ENCODE results near the gene ENPP1.

The ENPP1 gene

GRCh38 chr6:131781687-131782086 is 26.1 kb upstream of the ENPP1 start:
- H3K4me3 ChIP-seq (replicated peaks in 1 of 2; ENCODE audit: low read depth in 2 of 2, low read length in 2 of 2): no peak overlapping the region
- no peak for TF ChIP-seq CTCF (IDR thresholded peaks at IDR 0.05; ENCODE audit: low read depth, low read length)
- DNase-seq (ENCODE audit: low read depth in 2 of 2): no peak

- no peak for DNase-seq (ENCODE audit: low read depth in 2 of 2)
- H3K4me3 ChIP-seq (replicated peaks in 1 of 2; ENCODE audit: low read depth in 2 of 2, low read length in 2 of 2): no peak overlapping the region
- no peak for TF ChIP-seq CTCF (IDR thresholded peaks at IDR 0.05; ENCODE audit: low read depth, low read length)
Measured at GRCh38 chr6:131782764-131783163, 25.1 kb upstream of the ENPP1 start.

GRCh38 chr6:131784561-131784960 is 23.3 kb upstream of the ENPP1 start:
- H3K4me3 ChIP-seq (replicated peaks in 1 of 2; ENCODE audit: low read depth in 2 of 2, low read length in 2 of 2): no peak overlapping the region
- DNase-seq (ENCODE audit: low read depth in 2 of 2): no peak
- no peak for TF ChIP-seq CTCF (IDR thresholded peaks at IDR 0.05; ENCODE audit: low read depth, low read length)

GRCh38 chr6:131787079-131787478 is 20.7 kb upstream of the ENPP1 start:
- no peak for TF ChIP-seq CTCF (IDR thresholded peaks at IDR 0.05; ENCODE audit: low read depth, low read length)
- H3K4me3 ChIP-seq (replicated peaks in 1 of 2; ENCODE audit: low read depth in 2 of 2, low read length in 2 of 2): no peak overlapping the region
- peak in 1 of 2 donors; percentile 52 for DNase-seq (ENCODE audit: low read depth in 2 of 2)

GRCh38 chr6:131787766-131788712 is 19.8 kb upstream of the ENPP1 start:
- no peak overlapping the region for H3K4me3 ChIP-seq (replicated peaks in 1 of 2; ENCODE audit: low read depth in 2 of 2, low read length in 2 of 2)
- peak; percentile 29 for TF ChIP-seq CTCF (IDR thresholded peaks at IDR 0.05; ENCODE audit: low read depth, low read length)
- peak in 1 of 2 donors; percentile 41 for DNase-seq (ENCODE audit: low read depth in 2 of 2)

- no peak for TF ChIP-seq CTCF (IDR thresholded peaks at IDR 0.05; ENCODE audit: low read depth, low read length)
- no peak for DNase-seq (ENCODE audit: low read depth in 2 of 2)
- no peak overlapping the region for H3K4me3 ChIP-seq (replicated peaks in 1 of 2; ENCODE audit: low read depth in 2 of 2, low read length in 2 of 2)
Measured at GRCh38 chr6:131789219-131789618, 18.6 kb upstream of the ENPP1 start.
